GM12872 (cell line): ENCODE data around the gene SULT1A1.

ENCODE experiments used
- TF ChIP-seq, protein P1 (sequence below): IDR thresholded peaks from 3 replicates; pipeline ENCODE4 v1.5.1; 2011; ENCODE audit warnings: low read depth, mild to moderate bottlenecking, low read length, moderate library complexity; ENCODE audit not compliant: insufficient read depth

SULT1A1 gene

DNA sequence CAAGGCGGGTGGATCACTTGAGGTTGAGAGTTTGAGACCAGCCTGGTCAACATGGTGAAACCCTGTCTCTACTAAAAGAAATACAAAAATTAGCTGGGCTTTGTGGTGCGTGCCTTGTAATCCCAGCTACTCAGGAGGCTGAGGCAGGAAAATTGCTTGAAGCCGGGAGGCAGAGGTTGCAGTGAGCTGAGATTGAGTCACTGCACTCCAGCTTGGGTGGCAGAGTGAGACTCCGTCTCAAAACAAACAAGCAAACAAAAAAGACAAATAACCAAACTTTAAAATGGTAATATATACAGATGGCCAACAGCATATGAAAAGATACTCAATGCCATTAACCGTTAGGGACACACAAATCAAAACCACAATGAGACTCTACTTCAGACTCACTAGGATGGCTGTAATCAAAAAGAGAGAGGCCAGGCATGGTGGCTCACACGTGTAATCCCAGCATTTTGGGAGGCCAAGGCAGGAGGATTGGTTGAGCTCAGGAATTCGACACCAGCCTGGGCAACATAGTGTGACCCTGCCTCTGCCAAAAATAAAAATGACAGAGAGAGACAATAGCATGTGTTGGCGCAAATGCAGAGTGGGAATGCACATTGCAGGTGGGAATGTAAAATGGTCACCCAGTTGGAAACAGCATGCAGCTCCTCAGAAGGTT is 34.3 kb downstream of the SULT1A1 start:
- TF ChIP-seq, protein P1, sequence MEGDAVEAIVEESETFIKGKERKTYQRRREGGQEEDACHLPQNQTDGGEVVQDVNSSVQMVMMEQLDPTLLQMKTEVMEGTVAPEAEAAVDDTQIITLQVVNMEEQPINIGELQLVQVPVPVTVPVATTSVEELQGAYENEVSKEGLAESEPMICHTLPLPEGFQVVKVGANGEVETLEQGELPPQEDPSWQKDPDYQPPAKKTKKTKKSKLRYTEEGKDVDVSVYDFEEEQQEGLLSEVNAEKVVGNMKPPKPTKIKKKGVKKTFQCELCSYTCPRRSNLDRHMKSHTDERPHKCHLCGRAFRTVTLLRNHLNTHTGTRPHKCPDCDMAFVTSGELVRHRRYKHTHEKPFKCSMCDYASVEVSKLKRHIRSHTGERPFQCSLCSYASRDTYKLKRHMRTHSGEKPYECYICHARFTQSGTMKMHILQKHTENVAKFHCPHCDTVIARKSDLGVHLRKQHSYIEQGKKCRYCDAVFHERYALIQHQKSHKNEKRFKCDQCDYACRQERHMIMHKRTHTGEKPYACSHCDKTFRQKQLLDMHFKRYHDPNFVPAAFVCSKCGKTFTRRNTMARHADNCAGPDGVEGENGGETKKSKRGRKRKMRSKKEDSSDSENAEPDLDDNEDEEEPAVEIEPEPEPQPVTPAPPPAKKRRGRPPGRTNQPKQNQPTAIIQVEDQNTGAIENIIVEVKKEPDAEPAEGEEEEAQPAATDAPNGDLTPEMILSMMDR = no peak

GRCh38 chr16:28574925-28575324 is 34.9 kb downstream of the SULT1A1 start:
- TF ChIP-seq, protein P1 = no peak

- TF ChIP-seq, protein P1 = no peak
Measured at GRCh38 chr16:28573738-28574718, 35.8 kb downstream of the SULT1A1 start.

GRCh38 chr16:28572696-28573510 is 36.9 kb downstream of the SULT1A1 start:
- TF ChIP-seq, protein P1 = no peak

GRCh38 chr16:28569968-28570752 is 39.7 kb downstream of the SULT1A1 start:
- TF ChIP-seq, protein P1 = no peak

DNA sequence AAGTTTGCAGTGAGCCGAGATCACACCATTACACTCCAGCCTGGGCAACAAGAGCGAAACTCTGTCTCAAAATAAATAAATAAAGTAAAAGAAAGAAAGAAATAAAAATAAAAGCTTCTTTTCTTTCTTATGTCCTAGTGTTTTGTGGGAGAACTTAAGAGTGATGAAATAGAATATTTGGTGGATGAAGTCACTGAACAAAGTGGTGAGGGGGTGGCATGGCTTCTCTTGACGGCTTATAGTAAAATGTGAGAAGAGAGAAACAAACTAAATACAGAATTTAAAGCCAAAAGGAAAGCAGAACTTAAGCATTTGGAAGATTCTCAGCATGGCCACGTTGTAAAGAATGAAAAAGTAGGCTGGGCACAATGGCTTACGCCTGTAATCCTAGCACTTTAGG is 40.8 kb downstream of the SULT1A1 start:
- TF ChIP-seq, protein P1 = no peak
